Stomach (tissue), 4 donors: ENCODE measurements around the gene ATP2C1.

Source experiments
- EP300 ChIP-seq: sonication (generic); formaldehyde crosslinking; IDR thresholded peaks from one replicate; pipeline ENCODE4 v1.6.1; 2017; ENCODE audit warnings: antibody characterized with exemption
- POLR2A ChIP-seq, 4 donors: fragments of 450-650 bp; IDR thresholded peaks; one replicate each; pipeline ENCODE4 v1.6.1; 2016; ENCODE audit warnings: antibody characterized with exemption in 4 of 4, control low read depth in 2 of 4, mild to moderate bottlenecking in 1 of 4, moderate library complexity in 1 of 4
- POLR2AphosphoS5 ChIP-seq, 3 donors: sonication (generic); formaldehyde crosslinking; IDR thresholded peaks; one replicate each; pipeline ENCODE4 v1.6.1; 2016; ENCODE audit warnings: antibody characterized with exemption in 3 of 3
- TF ChIP-seq, protein P1 (sequence below), 7 experiments: fragments of 450-650 bp in 4 of 7; fragments of 200-600 bp in 3 of 7; sonication (generic) in 3 of 7; IDR thresholded peaks; one replicate each; pipeline ENCODE4 v1.5.1; 2016 to 2019; ENCODE audit warnings: antibody characterized with exemption in 7 of 7, control low read depth in 2 of 7, mild to moderate bottlenecking in 1 of 7

- TF ChIP-seq, protein P1, sequence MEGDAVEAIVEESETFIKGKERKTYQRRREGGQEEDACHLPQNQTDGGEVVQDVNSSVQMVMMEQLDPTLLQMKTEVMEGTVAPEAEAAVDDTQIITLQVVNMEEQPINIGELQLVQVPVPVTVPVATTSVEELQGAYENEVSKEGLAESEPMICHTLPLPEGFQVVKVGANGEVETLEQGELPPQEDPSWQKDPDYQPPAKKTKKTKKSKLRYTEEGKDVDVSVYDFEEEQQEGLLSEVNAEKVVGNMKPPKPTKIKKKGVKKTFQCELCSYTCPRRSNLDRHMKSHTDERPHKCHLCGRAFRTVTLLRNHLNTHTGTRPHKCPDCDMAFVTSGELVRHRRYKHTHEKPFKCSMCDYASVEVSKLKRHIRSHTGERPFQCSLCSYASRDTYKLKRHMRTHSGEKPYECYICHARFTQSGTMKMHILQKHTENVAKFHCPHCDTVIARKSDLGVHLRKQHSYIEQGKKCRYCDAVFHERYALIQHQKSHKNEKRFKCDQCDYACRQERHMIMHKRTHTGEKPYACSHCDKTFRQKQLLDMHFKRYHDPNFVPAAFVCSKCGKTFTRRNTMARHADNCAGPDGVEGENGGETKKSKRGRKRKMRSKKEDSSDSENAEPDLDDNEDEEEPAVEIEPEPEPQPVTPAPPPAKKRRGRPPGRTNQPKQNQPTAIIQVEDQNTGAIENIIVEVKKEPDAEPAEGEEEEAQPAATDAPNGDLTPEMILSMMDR (IDR thresholded peaks at IDR 0.05): no peak
- no peak for TF ChIP-seq POLR2A (IDR thresholded peaks at IDR 0.05)
- TF ChIP-seq POLR2AphosphoS5 (IDR thresholded peaks at IDR 0.05): no peak
- no peak for TF ChIP-seq EP300
Observed at GRCh38 chr3:130956721-130957120, 62.8 kb downstream of the ATP2C1 start.
